H9 (cell line): ENCODE measurements around the gene BCAS1. TPM values are rescaled to one million over a fixed set of nuclear protein-coding genes. Genes with fewer than 3 reads are reported as not detected.

Source experiments
- DNase-seq: peaks from one replicate; pipeline ENCODE4 v3.0.0-alpha.2; 2017
- H2AFZ ChIP-seq: one replicate; pipeline ENCODE4 v1.6.1; 2013; ENCODE audit warnings: mild to moderate bottlenecking, low read length, control low read depth, moderate library complexity
- H2AK5ac ChIP-seq: 2 replicates; pipeline ENCODE4 v1.6.1; 2013; ENCODE audit warnings: low read length, control low read depth, mixed read lengths; ENCODE audit not compliant: insufficient read length
- H2BK120ac ChIP-seq: one replicate; pipeline ENCODE4 v1.6.1; 2013; ENCODE audit warnings: low read depth, mild to moderate bottlenecking, low read length, control low read depth, inconsistent platforms; ENCODE audit not compliant: poor library complexity, severe bottlenecking
- H2BK12ac ChIP-seq: 2 replicates; pipeline ENCODE4 v1.6.1; 2013; ENCODE audit warnings: low read length, control low read depth, mixed read lengths, low read depth; ENCODE audit not compliant: insufficient read length
- H2BK15ac ChIP-seq: 2 replicates; pipeline ENCODE4 v1.6.1; 2013; ENCODE audit warnings: low read depth, low read length, control low read depth
- H2BK20ac ChIP-seq: one replicate; pipeline ENCODE4 v1.6.1; 2013; ENCODE audit warnings: low read depth, mild to moderate bottlenecking, low read length, control low read depth, inconsistent platforms; ENCODE audit not compliant: poor library complexity, severe bottlenecking
- H2BK5ac ChIP-seq: 2 replicates; pipeline ENCODE4 v1.6.1; 2013; ENCODE audit warnings: low read length, control low read depth, mixed read lengths; ENCODE audit not compliant: insufficient read length
- H3K14ac ChIP-seq: 2 replicates; pipeline ENCODE4 v1.6.1; 2013; ENCODE audit warnings: low read length, control low read depth; ENCODE audit not compliant: insufficient read depth
- H3K18ac ChIP-seq: 2 replicates; pipeline ENCODE4 v1.6.1; 2013; ENCODE audit warnings: low read depth, mild to moderate bottlenecking, mixed read lengths, low read length, control low read depth; ENCODE audit not compliant: insufficient read length
- H3K23ac ChIP-seq: 2 replicates; pipeline ENCODE4 v1.6.1; 2013; ENCODE audit warnings: low read length, control low read depth, mixed read lengths, low read depth; ENCODE audit not compliant: insufficient read length
- H3K23me2 ChIP-seq: 2 replicates; pipeline ENCODE4 v1.6.1; 2013; ENCODE audit warnings: low read depth, mild to moderate bottlenecking, mixed read lengths, low read length, control low read depth; ENCODE audit not compliant: insufficient read length, poor library complexity, severe bottlenecking
- H3K27ac ChIP-seq: 2 replicates; pipeline ENCODE4 v1.5.1; 2013; ENCODE audit warnings: low read length, control low read depth, mixed read lengths, low read depth; ENCODE audit not compliant: insufficient read length
- H3K27me3 ChIP-seq: 2 replicates; pipeline ENCODE4 v1.6.1; 2013; ENCODE audit warnings: low read length, control low read depth, inconsistent platforms; ENCODE audit not compliant: insufficient read depth
- H3K4ac ChIP-seq: 2 replicates; pipeline ENCODE4 v1.6.1; 2013; ENCODE audit warnings: low read depth, mild to moderate bottlenecking, control low read depth, inconsistent platforms, low read length, moderate library complexity
- H3K4me1 ChIP-seq: 2 replicates; pipeline ENCODE4 v1.6.1; 2013; ENCODE audit warnings: low read length, control low read depth, inconsistent platforms; ENCODE audit not compliant: insufficient read depth
- H3K4me2 ChIP-seq: 2 replicates; pipeline ENCODE4 v1.6.1; 2013; ENCODE audit warnings: low read length, control low read depth, mixed read lengths; ENCODE audit not compliant: insufficient read length, insufficient read depth
- H3K56ac ChIP-seq: 2 replicates; pipeline ENCODE4 v1.6.1; 2013; ENCODE audit warnings: low read depth, mild to moderate bottlenecking, mixed read lengths, low read length, control low read depth; ENCODE audit not compliant: insufficient read length
- H3K79me1 ChIP-seq: 2 replicates; pipeline ENCODE4 v1.6.1; 2013; ENCODE audit warnings: low read depth, mild to moderate bottlenecking, moderate library complexity, low read length, control low read depth, inconsistent platforms; ENCODE audit not compliant: insufficient read depth, poor library complexity, severe bottlenecking
- H3K79me2 ChIP-seq: 2 replicates; pipeline ENCODE4 v1.6.1; 2013; ENCODE audit warnings: low read length, control low read depth, inconsistent platforms; ENCODE audit not compliant: insufficient read depth
- H3K9ac ChIP-seq: 2 replicates; pipeline ENCODE4 v1.6.1; 2013; ENCODE audit warnings: low read length, control low read depth, mixed read lengths; ENCODE audit not compliant: insufficient read length; ENCODE audit errors: extremely low read depth
- H3K9me3 ChIP-seq: one replicate; pipeline ENCODE4 v1.6.1; 2013; ENCODE audit warnings: low read depth, low read length, inconsistent platforms; ENCODE audit not compliant: control insufficient read depth
- H3T11ph ChIP-seq: one replicate; pipeline ENCODE4 v1.6.1; 2013; ENCODE audit warnings: mild to moderate bottlenecking, low read length, control low read depth, inconsistent platforms
- H4K20me1 ChIP-seq: one replicate; pipeline ENCODE4 v1.6.1; 2013; ENCODE audit not compliant: control insufficient read depth, insufficient read length, insufficient read depth
- H4K5ac ChIP-seq: 2 replicates; pipeline ENCODE4 v1.6.1; 2013; ENCODE audit warnings: low read depth, mild to moderate bottlenecking, mixed read lengths, low read length, control low read depth; ENCODE audit not compliant: insufficient read length
- H4K8ac ChIP-seq: replicated peaks from 2 replicates; pipeline ENCODE4 v1.6.1; 2013; ENCODE audit warnings: low read length, control low read depth, mixed read lengths, low read depth; ENCODE audit not compliant: insufficient read length
- H4K91ac ChIP-seq: 2 replicates; pipeline ENCODE4 v1.6.1; 2013; ENCODE audit warnings: low read depth, mild to moderate bottlenecking, moderate library complexity, mixed read lengths, low read length, control low read depth; ENCODE audit not compliant: insufficient read length
- H3K27ac Mint-ChIP-seq, 3 experiments: 2 replicates in 2 of 3; 3 replicates in 1 of 3; pipeline ENCODE4 v1.8.0; 2020 to 2021; ENCODE audit warnings: mixed read lengths in 3 of 3, mild to moderate bottlenecking in 1 of 3, moderate library complexity in 1 of 3
- H3K27me3 Mint-ChIP-seq: 2 replicates; pipeline ENCODE4 v1.8.0; 2021; ENCODE audit warnings: low read depth, mild to moderate bottlenecking, moderate library complexity, mixed read lengths
- H3K36me3 Mint-ChIP-seq, 3 experiments: 2 replicates in 2 of 3; 3 replicates in 1 of 3; pipeline ENCODE4 v1.8.0; 2020 to 2021; ENCODE audit warnings: low read depth in 3 of 3, mixed read lengths in 3 of 3; ENCODE audit not compliant: insufficient read depth in 1 of 3
- H3K4me1 Mint-ChIP-seq, 2 experiments: 2 replicates each; pipeline ENCODE4 v1.8.0; 2020; ENCODE audit warnings: mixed read lengths in 2 of 2
- H3K4me3 Mint-ChIP-seq, 2 experiments: 2 replicates in 1 of 2; 3 replicates in 1 of 2; pipeline ENCODE4 v1.8.0; 2020 to 2021; ENCODE audit warnings: mild to moderate bottlenecking in 2 of 2, mixed read lengths in 2 of 2, moderate library complexity in 1 of 2
- H3K9me3 Mint-ChIP-seq, 2 experiments: 2 replicates in 1 of 2; 3 replicates in 1 of 2; pipeline ENCODE4 v1.8.0; 2020; ENCODE audit warnings: mild to moderate bottlenecking in 2 of 2, mixed read lengths in 2 of 2, moderate library complexity in 1 of 2
- CTCF ChIP-seq: fragments of 200-600 bp; sonication (generic); conservative IDR thresholded peaks from 3 replicates; pipeline ENCODE4 v1.8.0; 2021; ENCODE audit warnings: antibody characterized with exemption, mild to moderate bottlenecking
- WGBS: extraction: QIAGEN DNeasy Blood & Tissue Kit; methylation state at CpG from one replicate; pipeline ENCODE4 v1.1.7; 2013; ENCODE audit warnings: missing lambda C conversion rate, low lambda C conversion rate, mixed read lengths; ENCODE audit not compliant: insufficient read length; ENCODE audit errors: extremely low coverage; 5-methylcytosine and 5-hydroxymethylcytosine counted together
- total RNA-seq: library from RNA; stranded (reverse); gene quantifications from 2 replicates; pipeline ENCODE4 v1.2.1, GENCODE V29; 2021

Gene BCAS1
- total RNA-seq, 1 experiment from 2014 or later: 0.15 TPM

DNA sequence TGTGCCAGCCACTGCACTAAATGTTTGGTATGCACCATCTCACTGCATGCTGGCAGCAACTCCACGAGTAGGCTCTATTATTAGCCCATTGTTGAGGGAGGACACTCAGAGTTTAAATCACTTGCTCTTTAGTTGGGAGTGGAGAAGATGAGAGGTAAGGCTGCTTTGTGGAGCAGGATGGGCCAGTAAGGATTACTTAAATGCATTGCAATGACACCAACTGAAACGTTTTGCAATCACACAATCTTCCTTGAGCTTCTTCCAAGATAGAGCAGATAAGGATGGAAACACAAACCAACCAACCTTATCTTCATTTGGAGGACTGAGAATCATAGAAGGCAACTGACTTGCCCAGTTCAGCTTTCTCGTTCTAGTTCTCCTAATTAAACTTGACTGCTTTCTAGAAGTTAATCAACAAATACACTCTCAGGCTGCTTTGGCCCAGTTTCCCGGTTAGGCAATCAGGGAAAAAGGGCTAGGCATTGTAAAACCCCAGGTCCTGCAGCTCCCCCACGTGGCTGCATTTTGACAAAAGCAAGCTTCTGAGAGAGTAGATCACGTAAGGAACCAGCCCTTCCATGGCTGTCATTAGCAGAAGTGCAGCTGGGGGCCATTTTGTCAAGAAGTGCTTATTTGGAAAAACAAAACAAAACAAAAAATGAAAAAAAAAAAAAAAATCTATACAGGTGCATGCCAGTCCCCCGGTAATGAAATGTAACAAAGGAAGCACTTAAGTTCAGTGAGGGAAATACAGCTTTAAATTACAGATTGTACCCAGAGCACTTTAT, 130.6 kb downstream of the BCAS1 start:
- H4K5ac ChIP-seq: no peak overlapping the region
- no CpG with 5 or more reads among the region's 7 CpGs for WGBS
- no peaks in the 10 kb centered on the region for H3K79me2 ChIP-seq
- no peak overlapping the region for H3T11ph ChIP-seq
- peak; percentile 91 for TF ChIP-seq CTCF
- H2BK120ac ChIP-seq: no peak overlapping the region
- H3K4me2 ChIP-seq: peak overlapping the region; percentile 47
- H2BK12ac ChIP-seq: no peak overlapping the region
- peak overlapping the region; percentile 53 for H3K27ac ChIP-seq
- H3K56ac ChIP-seq: no peak overlapping the region
- H4K91ac ChIP-seq: no peak overlapping the region
- DNase-seq: peak; percentile 91
- no peak overlapping the region for H3K18ac ChIP-seq
- no peak overlapping the region for H2AK5ac ChIP-seq
- no peak overlapping the region for H2BK15ac ChIP-seq
- H3K9me3 ChIP-seq: no peaks in the 10 kb centered on the region
- peaks cover 15% of the 10 kb centered on the region; the same call in 1 of the 2 replicates for H3K4me1 ChIP-seq
- Mint-ChIP-seq H3K4me1 (peaks cover 59 to 63% of the 10 kb centered on the region in 2 experiments), H3K9me3 (no peaks in the 10 kb centered on the region), H3K4me3 (peak overlapping the region; percentile 50 to 74), H3K36me3 (no peaks in the 10 kb centered on the region), H3K27me3 (no peaks in the 10 kb centered on the region), H3K27ac (peak overlapping the region; percentile 63 to 94 (median 81))
- no peak overlapping the region for H3K23ac ChIP-seq
- H3K23me2 ChIP-seq: no peaks in the 10 kb centered on the region
- H2BK20ac ChIP-seq: no peak overlapping the region
- H3K4ac ChIP-seq: no peak overlapping the region
- H4K20me1 ChIP-seq: no peaks in the 10 kb centered on the region
- H3K79me1 ChIP-seq: no peaks in the 10 kb centered on the region
- no peak overlapping the region; the same call in 1 of the 2 replicates for H3K14ac ChIP-seq
- H2BK5ac ChIP-seq: no peak overlapping the region
- H4K8ac ChIP-seq: no peak overlapping the region
- peak overlapping the region; percentile 53 for H2AFZ ChIP-seq
- peak overlapping the region; percentile 6 for H3K9ac ChIP-seq
- no peaks in the 10 kb centered on the region for H3K27me3 ChIP-seq
